ENCODE results near the gene KMT2C.
"Not testable (repeated sequence)": the region's sequence is repeated elsewhere in the genome, so short reads cannot be mapped to it uniquely, and the experiment has no call there.

KMT2C gene

DNA sequence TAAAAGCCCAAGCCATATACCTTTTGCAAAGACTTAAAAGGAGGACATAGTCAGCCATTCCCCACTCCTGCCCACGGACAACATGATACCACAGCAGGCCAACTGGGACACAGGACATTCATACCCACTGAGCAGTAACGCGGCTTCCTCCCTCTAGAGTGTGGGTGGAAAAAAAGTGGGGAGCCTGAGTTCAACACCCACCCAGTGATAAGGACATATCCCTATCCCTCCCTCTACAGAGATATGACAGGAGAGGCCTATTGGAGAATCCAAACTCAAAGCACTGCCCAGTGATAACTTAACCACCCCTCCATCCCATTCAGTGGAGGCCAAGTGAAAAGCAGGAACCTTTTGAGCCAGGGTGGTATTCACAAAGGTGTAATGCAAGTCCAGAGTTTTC, 148.8 kb downstream of the KMT2C start:
- DNase-seq: not testable (repeated sequence)

GRCh38 chr7:152286219-152286618, 149.6 kb downstream of the KMT2C start:
- DNase-seq: not testable (repeated sequence)

DNA sequence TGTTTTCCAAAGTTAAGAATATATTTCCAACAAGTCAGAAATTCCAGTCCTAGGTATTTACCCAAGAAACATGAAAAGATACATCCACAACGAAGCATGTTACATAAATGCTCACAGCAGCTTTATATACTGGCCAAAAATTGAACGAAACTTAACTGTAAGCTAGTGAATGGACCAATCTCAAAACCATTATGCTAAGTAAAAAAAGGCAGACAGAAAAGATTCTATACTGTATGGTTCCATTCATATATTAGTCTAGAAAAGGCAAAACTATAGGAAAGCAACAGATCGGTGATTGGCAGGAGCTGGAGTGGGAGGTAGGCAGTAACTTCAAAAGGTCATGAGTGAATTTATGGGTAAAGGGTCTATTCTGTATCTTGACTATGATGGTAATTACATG, 150.8 kb downstream of the KMT2C start:
- not testable (repeated sequence) for DNase-seq

DNA sequence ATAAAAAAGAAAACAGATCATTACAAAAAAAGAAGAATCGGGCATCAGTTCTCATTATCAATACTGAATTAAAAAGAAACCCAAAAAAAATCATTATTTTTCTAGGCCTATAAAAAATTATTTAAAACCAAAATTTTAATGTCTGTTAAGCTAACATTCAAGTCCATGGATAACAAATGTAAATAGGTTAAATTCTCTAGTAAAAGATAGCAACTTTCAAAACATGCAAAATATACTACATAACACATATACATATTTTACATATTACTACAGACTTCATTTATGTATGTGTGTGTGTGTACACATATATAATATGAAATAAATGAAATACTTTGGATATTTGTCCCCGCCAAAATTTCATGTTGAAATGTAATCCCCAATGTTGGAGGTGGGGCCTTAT, 158.1 kb downstream of the KMT2C start:
- not testable (repeated sequence) for DNase-seq

DNA sequence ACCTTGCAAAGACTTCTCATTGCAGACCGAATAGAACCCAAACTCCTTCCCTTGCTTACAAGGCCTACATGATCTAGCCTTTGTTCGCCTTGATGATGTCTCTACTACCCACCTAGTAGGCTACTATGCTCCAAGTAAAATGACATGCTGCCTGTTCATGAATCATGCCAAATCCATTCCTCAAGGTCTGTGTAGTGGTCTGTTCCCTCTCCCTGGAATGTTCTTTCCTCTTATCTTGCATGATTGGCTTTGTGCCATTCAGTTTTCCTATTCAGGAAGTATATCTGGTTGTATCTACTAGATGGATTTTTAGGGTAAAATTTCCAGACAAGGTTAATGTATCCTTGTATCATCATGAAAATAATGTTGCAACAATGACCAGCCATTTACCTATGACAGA, 165.4 kb downstream of the KMT2C start:
- not testable (repeated sequence) for DNase-seq

DNA sequence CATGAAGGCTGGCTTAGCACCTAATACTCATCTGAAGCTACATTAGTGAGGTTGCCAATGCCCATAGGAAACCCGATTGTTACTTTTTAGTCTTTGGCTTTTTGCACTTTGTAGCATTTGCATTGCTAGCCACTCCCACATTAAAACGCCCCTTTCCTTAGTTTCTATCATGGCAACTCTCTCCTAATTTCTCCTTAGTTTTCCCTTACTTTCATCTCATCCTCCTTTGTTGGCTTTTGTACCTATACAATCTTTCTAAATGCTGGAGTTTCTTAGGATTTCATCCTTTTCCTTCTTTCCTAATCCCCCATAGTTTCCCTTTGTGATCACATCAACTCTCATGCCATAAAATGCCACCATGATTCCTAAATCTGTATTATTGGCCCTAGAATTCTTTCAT, 168.9 kb downstream of the KMT2C start:
- not testable (repeated sequence) for DNase-seq

- not testable (repeated sequence) for DNase-seq
These were observed 170.9 kb downstream of the KMT2C start for GRCh38 chr7:152264915-152265314.

GRCh38 chr7:152262146-152262545, 173.7 kb downstream of the KMT2C start:
- not testable (repeated sequence) for DNase-seq

GRCh38 chr7:152259645-152260044, 176.2 kb downstream of the KMT2C start:
- not testable (repeated sequence) for DNase-seq

- DNase-seq: not testable (repeated sequence)
These were observed 188.0 kb downstream of the KMT2C start for GRCh38 chr7:152247851-152248250.

GRCh38 chr7:152245417-152245816, 190.4 kb downstream of the KMT2C start:
- not testable (repeated sequence) for DNase-seq

DNA sequence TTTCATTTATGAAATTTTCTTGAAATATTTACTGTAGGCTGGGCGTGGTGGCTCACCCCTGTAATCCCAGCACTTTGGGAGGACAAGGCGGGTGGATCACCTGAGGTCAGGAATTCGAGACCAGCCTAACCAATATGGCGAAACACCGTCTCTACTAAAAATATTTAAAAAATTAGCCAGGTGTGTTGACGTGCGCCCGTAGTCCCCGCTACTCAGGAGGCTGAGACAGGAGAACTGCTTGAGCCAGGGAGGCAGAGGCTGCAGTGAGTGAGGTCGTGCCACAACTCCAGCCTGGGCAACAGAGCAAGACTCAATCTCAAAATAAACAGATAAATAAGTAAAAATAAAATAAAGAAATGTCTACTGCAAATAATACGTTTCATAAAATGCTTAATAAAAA, 192.3 kb downstream of the KMT2C start:
- not testable (repeated sequence) for DNase-seq

DNA sequence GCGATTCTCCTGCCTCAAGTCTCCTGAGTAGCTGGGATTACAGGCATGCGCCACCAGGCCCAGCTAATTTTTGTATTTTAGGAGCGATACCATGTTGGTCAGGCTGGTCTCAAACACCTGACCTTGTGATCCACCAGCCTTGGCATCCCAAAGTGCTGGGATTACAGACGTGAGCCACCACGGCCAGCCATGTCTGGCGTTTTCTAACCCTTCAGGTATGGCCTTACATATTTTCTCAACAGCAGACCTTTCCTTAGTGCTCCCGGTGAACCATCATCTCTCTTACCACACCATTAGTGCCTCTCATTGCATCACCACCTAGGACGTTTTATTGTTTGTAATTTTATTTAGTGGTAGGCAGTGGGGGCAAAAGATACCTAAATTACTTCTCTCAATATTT, 194.5 kb downstream of the KMT2C start:
- not testable (repeated sequence) for DNase-seq

- not testable (repeated sequence) for DNase-seq
These were observed 199.5 kb downstream of the KMT2C start for GRCh38 chr7:152236306-152236705.

GRCh38 chr7:152234421-152234820, 201.4 kb downstream of the KMT2C start:
- DNase-seq: not testable (repeated sequence)

DNA sequence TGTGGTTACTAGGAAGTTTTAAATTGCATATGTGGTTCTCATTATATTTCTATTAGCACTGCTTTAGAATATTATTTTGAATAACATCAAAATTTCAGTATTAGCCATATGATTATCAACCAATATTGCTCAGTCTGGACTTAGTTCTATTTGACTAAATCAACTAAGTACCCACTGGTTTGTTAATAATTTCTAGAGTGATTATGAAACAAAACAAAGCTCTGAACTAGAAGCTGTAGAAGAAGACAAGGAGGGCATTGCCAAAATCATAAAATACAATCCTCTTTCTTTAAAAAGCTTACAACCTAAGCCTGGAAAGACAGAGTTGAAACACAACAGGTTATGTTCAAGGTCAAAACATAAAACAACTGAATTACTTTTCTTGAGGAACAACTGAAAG, 204.7 kb downstream of the KMT2C start:
- DNase-seq: no peak

DNA sequence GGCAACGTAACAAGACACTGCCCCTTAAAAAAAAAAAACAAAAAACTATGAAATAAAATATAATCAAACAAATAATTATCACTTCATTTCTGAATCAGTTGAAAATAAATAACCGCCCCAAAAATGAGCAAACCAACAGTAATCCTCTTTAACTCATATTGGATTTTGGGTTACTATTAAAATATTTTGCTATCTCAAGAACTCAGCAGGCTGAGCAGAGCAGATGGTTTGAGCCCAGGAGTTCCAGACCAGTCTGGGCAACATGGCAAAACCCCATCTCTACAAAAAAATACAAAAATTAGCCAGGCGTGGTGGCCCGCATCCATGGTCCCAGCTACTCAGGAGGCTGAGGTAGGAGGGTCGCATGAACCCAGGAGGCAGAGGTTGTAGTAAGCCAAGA, 216.2 kb downstream of the KMT2C start:
- DNase-seq: not testable (repeated sequence)

GRCh38 chr7:152208766-152209165, 227.0 kb downstream of the KMT2C start:
- DNase-seq: not testable (repeated sequence)

DNA sequence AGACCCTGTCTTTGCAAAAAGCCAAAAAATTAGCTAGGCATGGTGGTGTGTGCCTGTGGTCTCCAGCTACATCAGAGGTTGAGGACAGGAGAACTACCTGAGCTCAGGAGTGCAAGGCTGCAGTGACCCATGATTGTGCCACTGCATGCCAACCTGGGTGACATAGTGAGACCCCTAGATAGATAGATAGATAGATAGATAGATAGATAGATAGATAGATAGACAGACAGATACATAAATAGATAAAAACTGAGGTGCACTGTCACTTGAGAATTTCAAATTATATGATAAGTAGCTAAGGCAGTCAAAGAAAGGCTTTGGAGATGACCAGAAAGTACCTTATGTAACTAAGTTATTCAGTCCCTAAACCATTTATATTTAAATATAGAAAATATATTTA, 231.4 kb downstream of the KMT2C start:
- not testable (repeated sequence) for DNase-seq

DNA sequence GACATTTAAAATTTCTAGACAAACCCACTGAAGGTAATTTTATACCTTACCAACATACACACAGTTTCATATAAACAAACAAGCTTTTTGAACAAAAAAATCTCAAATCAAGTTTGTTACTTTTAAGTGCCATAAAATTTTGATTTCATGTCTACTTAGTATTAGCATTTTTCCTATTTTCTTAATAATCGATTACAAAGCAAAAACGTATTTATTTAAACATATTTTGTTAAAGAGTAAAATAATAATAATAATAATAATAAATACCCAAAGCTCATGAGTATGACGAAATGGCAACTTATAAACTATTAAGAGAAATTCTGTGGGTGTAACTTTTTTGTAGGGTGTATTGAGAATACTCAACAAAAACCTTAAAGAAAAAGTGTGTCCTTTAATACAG, 232.7 kb downstream of the KMT2C start:
- no peak for DNase-seq

DNA sequence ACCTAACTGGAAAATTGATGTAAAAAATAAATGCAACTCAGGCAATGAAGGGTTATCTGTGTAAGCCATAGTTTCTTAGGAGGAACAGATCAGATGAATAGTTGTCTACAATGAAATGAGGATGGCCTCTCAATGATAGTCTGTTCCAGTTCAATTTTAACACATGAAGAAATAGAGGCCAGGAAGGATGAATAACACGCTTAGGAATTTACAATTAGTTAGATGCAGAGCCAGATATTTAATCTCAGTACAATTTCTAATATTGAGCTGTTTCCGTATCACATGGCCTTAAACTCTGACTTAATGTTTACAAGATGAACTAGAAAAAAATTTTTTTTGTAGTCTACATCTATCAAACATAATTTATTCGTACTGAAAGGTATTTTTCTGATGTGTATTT, 233.7 kb downstream of the KMT2C start:
- DNase-seq: no peak

- no peak for DNase-seq
These were observed 235.4 kb downstream of the KMT2C start for GRCh38 chr7:152200395-152200794.

DNA sequence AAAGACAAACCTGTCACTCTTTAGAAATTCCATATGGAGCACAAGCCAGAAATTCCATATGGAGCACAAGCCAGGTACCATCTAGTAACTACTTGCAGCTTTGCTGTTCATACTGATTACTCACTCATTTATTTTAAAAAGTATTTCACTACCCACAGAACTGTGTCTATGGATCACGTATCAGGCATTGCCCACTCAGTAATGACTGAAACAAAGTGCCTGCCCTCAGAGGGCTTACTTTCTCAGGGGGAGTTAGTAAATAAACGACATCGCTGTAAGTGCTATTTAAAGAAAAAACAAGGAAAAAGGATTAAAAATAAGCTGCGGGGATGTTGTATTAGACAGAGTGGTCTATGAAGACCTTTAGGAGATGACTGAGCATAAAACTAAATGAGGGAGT, 239.4 kb downstream of the KMT2C start:
- no peak for DNase-seq

DNA sequence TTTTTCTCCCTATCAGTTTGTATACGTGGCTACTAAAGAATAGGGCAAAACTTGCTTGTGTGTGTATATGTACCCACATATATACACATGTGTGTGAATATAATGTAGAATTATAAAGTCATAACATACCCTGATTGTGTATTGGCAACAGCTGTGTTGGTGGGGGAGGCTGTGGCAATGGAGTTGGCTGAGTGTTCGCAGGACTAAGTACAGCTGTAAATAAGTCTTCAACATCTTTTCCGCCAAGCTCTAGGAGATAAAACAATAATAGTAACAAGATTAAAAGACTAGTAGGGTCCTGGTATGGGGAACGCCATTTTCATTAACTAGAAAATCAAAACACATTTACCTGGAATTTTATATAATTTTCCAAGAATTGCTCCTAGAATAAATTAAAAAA, 241.9 kb downstream of the KMT2C start:
- DNase-seq: no peak

GRCh38 chr7:152189061-152189460, 246.7 kb downstream of the KMT2C start:
- no peak for DNase-seq

DNA sequence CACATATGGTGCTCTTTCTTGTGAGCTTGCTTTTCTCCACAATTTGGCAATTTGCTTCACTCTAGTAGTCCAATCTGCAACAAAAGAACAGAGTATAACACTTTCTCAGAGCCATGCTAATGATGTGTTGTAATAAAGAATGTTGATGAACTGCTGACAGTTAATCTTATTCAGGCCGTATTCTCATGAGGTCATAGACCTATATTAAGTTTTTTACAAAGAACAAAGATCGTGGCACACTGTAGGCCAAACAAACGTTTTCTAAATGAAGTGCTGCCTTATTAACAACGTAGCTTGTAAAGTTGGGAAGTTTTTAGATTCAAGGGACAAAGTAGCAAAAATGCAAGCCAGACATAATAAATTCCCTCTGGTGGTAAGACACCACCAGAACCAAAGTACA, 250.2 kb downstream of the KMT2C start:
- DNase-seq: no peak
